Neural cell (in vitro differentiated cells): Measurements from ENCODE around the gene SFI1.

Experiments used
- CTCF ChIP-seq: fragments of 450-650 bp; IDR thresholded peaks from 2 replicates; pipeline ENCODE4 v1.5.1; 2014; ENCODE audit warnings: antibody characterized with exemption, mild to moderate bottlenecking, moderate library complexity; ENCODE audit not compliant: poor library complexity, severe bottlenecking
- POLR2AphosphoS5 ChIP-seq: IDR thresholded peaks from 2 replicates; pipeline ENCODE4 v1.6.1; 2012
- RAD21 ChIP-seq: fragments of 450-650 bp; conservative IDR thresholded peaks from 2 replicates; pipeline ENCODE4 v1.6.1; 2014; ENCODE audit warnings: antibody characterized with exemption, mild to moderate bottlenecking, moderate library complexity
- SMC3 ChIP-seq: fragments of 450-650 bp; conservative IDR thresholded peaks from 2 replicates; pipeline ENCODE4 v1.6.1; 2014; ENCODE audit warnings: antibody characterized with exemption, mild to moderate bottlenecking, moderate library complexity; ENCODE audit not compliant: poor library complexity

- no peak for TF ChIP-seq CTCF
- no peak for TF ChIP-seq POLR2AphosphoS5
- TF ChIP-seq SMC3, result no peak
- TF ChIP-seq RAD21, result no peak
These were observed 76.6 kb downstream of the SFI1 start for GRCh38 chr22:31572939-31573338.
